ENCODE measurements around the gene THUMPD3. TPM values are rescaled to one million over a fixed set of nuclear protein-coding genes. Genes with fewer than 3 reads are reported as not detected.
A peak's percentile ranks its signal among the peaks of the same experiment; 100 is the strongest.

THUMPD3 gene
- polyA plus RNA-seq, 3 donors from 2014 or later = 13.2 to 23.1 (median 15.3) TPM

- no peaks in the 10 kb centered on the region for H3K4me1 Mint-ChIP-seq
- H3K27me3 Mint-ChIP-seq (ENCODE audit: low read depth in 3 of 3) = peaks cover 0 to 2% (median 0%) of the 10 kb centered on the region in 3 donors
- H3K27ac Mint-ChIP-seq = no peak overlapping the region
- peaks cover 0 to 4% (median 0%) of the 10 kb centered on the region in 3 donors for H3K36me3 Mint-ChIP-seq
- H3K4me3 Mint-ChIP-seq = no peak overlapping the region
- no peaks in the 10 kb centered on the region for H3K9me3 Mint-ChIP-seq
- DNase-seq = no peak
Observed at GRCh38 chr3:9345041-9345440, 17.8 kb upstream of the THUMPD3 start.

GRCh38 chr3:9346141-9346540, 16.7 kb upstream of the THUMPD3 start:
- peaks cover 0 to 4% (median 0%) of the 10 kb centered on the region in 3 donors for H3K36me3 Mint-ChIP-seq
- peaks cover 0 to 2% (median 0%) of the 10 kb centered on the region in 3 donors for H3K27me3 Mint-ChIP-seq (ENCODE audit: low read depth in 3 of 3)
- no peak overlapping the region for H3K27ac Mint-ChIP-seq
- no peaks in the 10 kb centered on the region for H3K9me3 Mint-ChIP-seq
- no peak overlapping the region for H3K4me3 Mint-ChIP-seq
- no peaks in the 10 kb centered on the region for H3K4me1 Mint-ChIP-seq
- no peak for DNase-seq

GRCh38 chr3:9347081-9347480, 15.8 kb upstream of the THUMPD3 start:
- H3K4me1 Mint-ChIP-seq = no peaks in the 10 kb centered on the region
- no peak for DNase-seq
- no peak overlapping the region for H3K27ac Mint-ChIP-seq
- H3K36me3 Mint-ChIP-seq = peaks cover 0 to 4% (median 0%) of the 10 kb centered on the region in 3 donors
- no peak overlapping the region for H3K4me3 Mint-ChIP-seq
- H3K27me3 Mint-ChIP-seq (ENCODE audit: low read depth in 3 of 3) = peaks cover 0 to 2% (median 0%) of the 10 kb centered on the region in 3 donors
- no peaks in the 10 kb centered on the region for H3K9me3 Mint-ChIP-seq

GRCh38 chr3:9347887-9348286, 15.0 kb upstream of the THUMPD3 start:
- Mint-ChIP-seq H3K4me1 (peaks cover 0 to under 1% of the 10 kb centered on the region in 2 donors), H3K27me3 (ENCODE audit: low read depth in 3 of 3) (peaks cover 0 to 2% (median 0%) of the 10 kb centered on the region in 3 donors), H3K9me3 (no peaks in the 10 kb centered on the region), H3K4me3 (no peak overlapping the region), H3K27ac (peak overlapping the region in 1 of 6 donors; percentile 2), H3K36me3 (peaks cover 0 to 4% (median 0%) of the 10 kb centered on the region in 3 donors)
- no peak for DNase-seq

- H3K4me3 Mint-ChIP-seq = no peak overlapping the region
- no peaks in the 10 kb centered on the region for H3K9me3 Mint-ChIP-seq
- H3K27ac Mint-ChIP-seq = no peak overlapping the region
- peaks cover 0 to 4% (median 0%) of the 10 kb centered on the region in 3 donors for H3K27me3 Mint-ChIP-seq (ENCODE audit: low read depth in 3 of 3)
- peaks cover 0 to 4% (median 0%) of the 10 kb centered on the region in 3 donors for H3K36me3 Mint-ChIP-seq
- DNase-seq = no peak
- peaks cover 5 to 8% of the 10 kb centered on the region in 2 donors for H3K4me1 Mint-ChIP-seq
Observed at GRCh38 chr3:9349321-9350117, 13.3 kb upstream of the THUMPD3 start.

- Mint-ChIP-seq H3K9me3 (no peaks in the 10 kb centered on the region), H3K36me3 (peaks cover 0 to 4% (median 0%) of the 10 kb centered on the region in 3 donors), H3K27ac (no peak overlapping the region), H3K4me3 (no peak overlapping the region), H3K4me1 (peaks cover 5 to 11% of the 10 kb centered on the region in 2 donors), H3K27me3 (ENCODE audit: low read depth in 3 of 3) (peaks cover 0 to 6% (median 0%) of the 10 kb centered on the region in 3 donors)
- no peak for DNase-seq
Observed at GRCh38 chr3:9351709-9352126, 11.1 kb upstream of the THUMPD3 start.

- H3K27me3 Mint-ChIP-seq (ENCODE audit: low read depth in 3 of 3) = peaks cover 0 to 6% (median 0%) of the 10 kb centered on the region in 3 donors
- no peaks in the 10 kb centered on the region for H3K9me3 Mint-ChIP-seq
- peak overlapping the region in 1 of 6 donors; percentile 18 for H3K27ac Mint-ChIP-seq
- no peak overlapping the region for H3K4me3 Mint-ChIP-seq
- H3K36me3 Mint-ChIP-seq = peaks cover 0 to 2% (median 0%) of the 10 kb centered on the region in 3 donors
- H3K4me1 Mint-ChIP-seq = peaks cover 5 to 11% of the 10 kb centered on the region in 2 donors
- peak; percentile 37 to 57 (median 45) for DNase-seq
Observed at GRCh38 chr3:9352917-9353752, 9.7 kb upstream of the THUMPD3 start.

- Mint-ChIP-seq H3K27ac (peak overlapping the region in 5 of 6 donors; percentile 14 to 99 (median 94)), H3K4me3 (peak overlapping the region in 4 of 5 donors; percentile 38 to 94 (median 66)), H3K36me3 (peaks cover 4 to 6% (median 5%) of the 10 kb centered on the region in 3 donors), H3K27me3 (ENCODE audit: low read depth in 3 of 3) (peaks cover 7 to 16% (median 9%) of the 10 kb centered on the region in 3 donors), H3K9me3 (no peaks in the 10 kb centered on the region), H3K4me1 (peaks cover 16 to 20% of the 10 kb centered on the region in 2 donors)
- no peak for DNase-seq
Observed at GRCh38 chr3:9361691-9362388, 1.0 kb upstream of the THUMPD3 start.

- Mint-ChIP-seq H3K4me3 (no peak overlapping the region), H3K27ac (no peak overlapping the region), H3K27me3 (ENCODE audit: low read depth in 3 of 3) (no peaks in the 10 kb centered on the region), H3K9me3 (no peaks in the 10 kb centered on the region), H3K4me1 (peaks cover 5 to 27% of the 10 kb centered on the region in 2 donors), H3K36me3 (peaks cover 9 to 32% (median 13%) of the 10 kb centered on the region in 3 donors)
- no peak for DNase-seq
Observed at GRCh38 chr3:9369508-9369907, 6.7 kb downstream of the THUMPD3 start.

GRCh38 chr3:9373465-9373864, 10.6 kb downstream of the THUMPD3 start:
- Mint-ChIP-seq H3K9me3 (no peaks in the 10 kb centered on the region), H3K4me1 (peaks cover 0 to 42% of the 10 kb centered on the region in 2 donors), H3K36me3 (peaks cover 19 to 57% (median 22%) of the 10 kb centered on the region in 3 donors), H3K27ac (peak overlapping the region in 1 of 6 donors; percentile 41), H3K4me3 (no peak overlapping the region), H3K27me3 (ENCODE audit: low read depth in 3 of 3) (no peaks in the 10 kb centered on the region)
- DNase-seq = no peak

- no peak for DNase-seq
- peaks cover 0 to 3% (median 0%) of the 10 kb centered on the region in 3 donors for H3K27me3 Mint-ChIP-seq (ENCODE audit: low read depth in 3 of 3)
- H3K27ac Mint-ChIP-seq = peak overlapping the region in 2 of 6 donors; percentile 21 to 75
- peaks cover 14 to 44% (median 15%) of the 10 kb centered on the region in 3 donors for H3K36me3 Mint-ChIP-seq
- H3K4me3 Mint-ChIP-seq = no peak overlapping the region
- peaks cover 0 to 35% of the 10 kb centered on the region in 2 donors for H3K4me1 Mint-ChIP-seq
- H3K9me3 Mint-ChIP-seq = no peaks in the 10 kb centered on the region
Observed at GRCh38 chr3:9377981-9378380, 15.1 kb downstream of the THUMPD3 start.

- Mint-ChIP-seq H3K4me3 (no peak overlapping the region), H3K9me3 (no peaks in the 10 kb centered on the region), H3K27ac (peak overlapping the region in 1 of 6 donors; percentile 12), H3K4me1 (peaks cover 0 to 32% of the 10 kb centered on the region in 2 donors), H3K27me3 (ENCODE audit: low read depth in 3 of 3) (peaks cover 0 to 3% (median 0%) of the 10 kb centered on the region in 3 donors), H3K36me3 (peaks cover 15 to 42% (median 16%) of the 10 kb centered on the region in 3 donors)
- DNase-seq = no peak
Observed at GRCh38 chr3:9379327-9379726, 16.5 kb downstream of the THUMPD3 start.

GRCh38 chr3:9380014-9380413, 17.2 kb downstream of the THUMPD3 start:
- no peak for DNase-seq
- H3K4me1 Mint-ChIP-seq = peaks cover 0 to 34% of the 10 kb centered on the region in 2 donors
- no peak overlapping the region for H3K4me3 Mint-ChIP-seq
- H3K36me3 Mint-ChIP-seq = peaks cover 15 to 42% (median 20%) of the 10 kb centered on the region in 3 donors
- H3K27me3 Mint-ChIP-seq (ENCODE audit: low read depth in 3 of 3) = peaks cover 0 to 3% (median 0%) of the 10 kb centered on the region in 3 donors
- H3K9me3 Mint-ChIP-seq = no peaks in the 10 kb centered on the region
- H3K27ac Mint-ChIP-seq = peak overlapping the region in 4 of 6 donors; percentile 1 to 81 (median 11)

All from immature natural killer cell (primary cell).